Measurements from ENCODE around the gene AQP3. TPM values are rescaled to one million over a fixed set of nuclear protein-coding genes. Genes with fewer than 3 reads are reported as not detected.

AQP3 gene
- polyA plus RNA-seq, 2 of the 4 experiments (the other 2 are of a cell fraction) = 6.2 to 18.8 TPM

GRCh38 chr9:33434317-33435105, 12.9 kb downstream of the AQP3 start:
- TF ChIP-seq NR3C1 (IDR thresholded peaks at IDR 0.05) (no peak), HEYL (CRISPR knock-in tag; IDR thresholded peaks at IDR 0.05) (no peak), TFCP2L1 (CRISPR knock-in tag; IDR thresholded peaks at IDR 0.05) (no peak), FOSB (CRISPR knock-in tag; IDR thresholded peaks at IDR 0.05) (no peak), NFE2L2 (conservative IDR thresholded peaks at IDR 0.05; ENCODE audit: low read length) (no peak)
- Histone ChIP-seq H3K4me2 (no peak overlapping the region), H3K9me3 (no peaks in the 10 kb centered on the region), H3K4me1 (peaks cover 45% of the 10 kb centered on the region), H3K4me3 (no peak overlapping the region), H3K27ac (peak overlapping the region in 1 of 2 experiments; percentile 11; a peak in 1 of 6 replicates)
- 74% methylated on average over 13 of the region's 16 CpGs for WGBS (ENCODE audit: missing lambda C conversion rate)
- no peak for DNase-seq (ENCODE audit: low read depth in 1 of 2, low spot score in 1 of 2)
- POLR2A ChIA-PET = no interaction called here
- CTCF ChIA-PET = interaction anchor here (0.8 to 41.9 kb wide), 7 partner anchors 9 to 552 kb away, joined by 3 to 834 read pairs (median 3); partner anchors contain the start of genes AQP3 and NOL6
- no peak for FAIRE-seq
- ATAC-seq = no peak

- ChIA-PET POLR2A (no interaction called here), CTCF (interaction anchor here (0.8 to 41.9 kb wide), 8 partner anchors 9 to 552 kb away, joined by 3 to 834 read pairs (median 3); partner anchors contain the start of genes AQP3, AQP7 and NOL6)
- peak overlapping the region in 1 of 2 experiments; percentile 34; a peak in 2 of 6 replicates for H3K27ac ChIP-seq
- ATAC-seq = no peak
- H3K9me3 ChIP-seq = no peaks in the 10 kb centered on the region
- TF ChIP-seq CHD4 (IDR thresholded peaks at IDR 0.05; ENCODE audit: borderline replicate concordance) (no peak), MAFK (IDR thresholded peaks at IDR 0.05; ENCODE audit: partially characterized antibody) (peak; percentile 70), RCOR1 (IDR thresholded peaks at IDR 0.05; ENCODE audit: low read depth, low read length) (no peak), NPAS2 (CRISPR knock-in tag; IDR thresholded peaks at IDR 0.05; ENCODE audit: borderline replicate concordance) (no peak), CBX8 (IDR thresholded peaks at IDR 0.05) (no peak)
- no peak for DNase-seq (ENCODE audit: low read depth in 1 of 2, low spot score in 1 of 2)
- no peak overlapping the region for H3K4me3 ChIP-seq
- H3K4me1 ChIP-seq = peaks cover 42% of the 10 kb centered on the region
- no peak for FAIRE-seq
- H3K4me2 ChIP-seq = no peak overlapping the region
- WGBS (ENCODE audit: missing lambda C conversion rate) = 86% methylated on average over 8 of the region's 8 CpGs
These were observed 13.5 kb downstream of the AQP3 start for GRCh38 chr9:33433871-33434270.

DNA sequence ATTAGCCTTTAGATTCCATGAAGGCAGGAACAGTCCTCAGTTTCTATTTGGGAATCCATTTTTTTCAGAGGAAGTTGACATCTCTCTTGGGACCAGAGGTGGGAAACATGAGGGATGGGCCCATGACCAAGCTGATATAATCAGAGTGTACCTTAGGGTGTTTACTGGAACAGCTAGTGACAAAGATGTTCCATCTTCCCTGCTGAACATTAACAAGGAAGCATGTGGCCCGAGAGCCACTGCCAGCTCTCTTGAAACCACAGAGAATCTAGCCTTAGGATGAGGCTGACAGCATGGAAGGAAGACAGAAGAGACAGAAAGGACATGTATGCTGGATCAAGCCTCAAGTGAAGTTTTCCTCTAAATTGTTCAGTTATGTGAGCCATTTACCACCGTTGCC, 16.0 kb downstream of the AQP3 start:
- no peak for FAIRE-seq
- DNase-seq (ENCODE audit: low read depth in 1 of 2, low spot score in 1 of 2) = no peak
- Histone ChIP-seq H3K4me3 (no peak overlapping the region), H3K4me2 (peak overlapping the region; percentile 50; the same call in 2 of the 3 replicates), H3K4me1 (peaks cover 33% of the 10 kb centered on the region), H3K9me3 (no peaks in the 10 kb centered on the region), H3K27ac (peak overlapping the region; percentile 52 to 73)
- POLR2A ChIA-PET = interaction anchor here (0.5 kb wide), 1 partner anchor 368 kb away, joined by 3 read pairs; no protein-coding TSS in a partner anchor
- CTCF ChIA-PET = interaction anchor here (0.7 to 41.9 kb wide), 5 partner anchors 11 to 144 kb away, joined by 3 to 834 read pairs (median 11); partner anchors contain the start of genes AQP3, AQP7 and NOL6
- ATAC-seq = no peak
- TF ChIP-seq JUN (IDR thresholded peaks at IDR 0.05) (no peak), JUNB (IDR thresholded peaks at IDR 0.05) (no peak), CEBPB (IDR thresholded peaks at IDR 0.05) (no peak), CBX2 (IDR thresholded peaks at IDR 0.05; ENCODE audit: borderline replicate concordance, low read depth) (no peak), CBX8 (IDR thresholded peaks at IDR 0.05) (no peak), ZC3H11A (IDR thresholded peaks at IDR 0.05) (no peak), SMC3 (IDR thresholded peaks at IDR 0.05) (no peak), NR3C1 (IDR thresholded peaks at IDR 0.05) (no peak), BCL3 (IDR thresholded peaks at IDR 0.05) (no peak), PBX3 (IDR thresholded peaks at IDR 0.05) (no peak)
- TF ChIP-seq, protein P1, sequence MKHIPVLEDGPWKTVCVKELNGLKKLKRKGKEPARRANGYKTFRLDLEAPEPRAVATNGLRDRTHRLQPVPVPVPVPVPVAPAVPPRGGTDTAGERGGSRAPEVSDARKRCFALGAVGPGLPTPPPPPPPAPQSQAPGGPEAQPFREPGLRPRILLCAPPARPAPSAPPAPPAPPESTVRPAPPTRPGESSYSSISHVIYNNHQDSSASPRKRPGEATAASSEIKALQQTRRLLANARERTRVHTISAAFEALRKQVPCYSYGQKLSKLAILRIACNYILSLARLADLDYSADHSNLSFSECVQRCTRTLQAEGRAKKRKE (CRISPR knock-in tag; IDR thresholded peaks at IDR 0.05; ENCODE audit: low read depth) = no peak
- WGBS (ENCODE audit: missing lambda C conversion rate) = 82% methylated on average over 2 of the region's 2 CpGs

Data from A549 (cell line).